Brain microvascular endothelial cell (primary cell): ENCODE data around the gene RBM45.

Source experiments
- DNase-seq: peaks from one replicate; pipeline ENCODE4 v3.0.0-alpha.2; 2020
- H3K27ac ChIP-seq: fragments of 250-450 bp; sonication (Bioruptor Pico); 2 replicates; pipeline ENCODE4 v1.5.1; 2020; ENCODE audit warnings: mild to moderate bottlenecking, moderate library complexity
- H3K27me3 ChIP-seq: fragments of 250-450 bp; sonication (Bioruptor Pico); replicated peaks from 2 replicates; pipeline ENCODE4 v1.5.1; 2020; ENCODE audit warnings: mild to moderate bottlenecking
- H3K36me3 ChIP-seq: fragments of 250-450 bp; sonication (Bioruptor Pico); replicated peaks from 2 replicates; pipeline ENCODE4 v1.5.1; 2020; ENCODE audit warnings: mild to moderate bottlenecking
- H3K4me3 ChIP-seq: 2 replicates; pipeline ENCODE4 v1.5.1; 2011; ENCODE audit warnings: low read depth, mild to moderate bottlenecking, control low read depth, low read length, moderate library complexity
- in situ Hi-C: cut with HindIII; loops from 2 replicates; pipeline ENCODE4 v1.10.0; 2017; ENCODE audit warnings: low sequenced_read_pairs, low pct_ligation_motif_present
- TF ChIP-seq, protein P1 (sequence below): IDR thresholded peaks from 2 replicates; pipeline ENCODE4 v1.5.1; 2011; ENCODE audit warnings: low read depth, mild to moderate bottlenecking, moderate library complexity, low read length, control low read depth, inconsistent platforms; ENCODE audit errors: missing control alignments

RBM45 gene

DNA sequence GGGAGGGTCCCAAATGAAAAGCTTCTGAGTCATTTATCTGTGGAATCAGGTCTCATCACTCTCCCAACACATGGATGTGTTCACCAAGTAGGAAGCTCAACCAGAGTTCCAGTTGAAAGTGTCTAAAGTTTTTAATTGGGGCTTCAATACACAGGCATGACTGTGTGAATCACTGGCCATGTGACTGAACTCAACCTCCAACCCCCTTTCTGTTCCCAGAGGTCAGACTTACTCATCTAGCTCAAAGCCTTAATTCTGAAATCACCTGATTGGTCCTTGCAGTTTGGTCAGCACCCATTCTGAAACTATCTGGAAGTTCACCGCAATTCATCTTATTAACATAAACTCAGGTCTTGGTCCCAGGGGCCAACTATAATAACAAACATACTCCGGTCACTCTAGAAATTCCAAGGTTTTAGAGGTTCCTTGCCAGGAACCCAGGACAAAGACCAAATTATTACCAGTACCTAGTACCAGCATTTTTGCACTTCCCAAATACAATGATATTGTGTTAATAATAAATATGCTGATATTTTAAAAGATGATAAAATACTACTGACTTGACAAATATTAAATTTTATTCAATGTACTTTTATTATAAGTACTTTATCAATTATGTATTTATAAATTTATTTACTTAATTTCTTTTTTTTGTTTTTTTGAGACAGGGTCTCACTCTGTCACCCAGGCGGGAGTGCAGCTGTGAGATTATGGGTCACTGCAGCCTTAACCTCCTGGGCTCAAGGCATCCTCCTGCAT, 10.7 kb upstream of the RBM45 start:
- no peaks in the 10 kb centered on the region for H3K27me3 ChIP-seq
- no peak for DNase-seq
- no peak overlapping the region for H3K4me3 ChIP-seq
- TF ChIP-seq, protein P1, sequence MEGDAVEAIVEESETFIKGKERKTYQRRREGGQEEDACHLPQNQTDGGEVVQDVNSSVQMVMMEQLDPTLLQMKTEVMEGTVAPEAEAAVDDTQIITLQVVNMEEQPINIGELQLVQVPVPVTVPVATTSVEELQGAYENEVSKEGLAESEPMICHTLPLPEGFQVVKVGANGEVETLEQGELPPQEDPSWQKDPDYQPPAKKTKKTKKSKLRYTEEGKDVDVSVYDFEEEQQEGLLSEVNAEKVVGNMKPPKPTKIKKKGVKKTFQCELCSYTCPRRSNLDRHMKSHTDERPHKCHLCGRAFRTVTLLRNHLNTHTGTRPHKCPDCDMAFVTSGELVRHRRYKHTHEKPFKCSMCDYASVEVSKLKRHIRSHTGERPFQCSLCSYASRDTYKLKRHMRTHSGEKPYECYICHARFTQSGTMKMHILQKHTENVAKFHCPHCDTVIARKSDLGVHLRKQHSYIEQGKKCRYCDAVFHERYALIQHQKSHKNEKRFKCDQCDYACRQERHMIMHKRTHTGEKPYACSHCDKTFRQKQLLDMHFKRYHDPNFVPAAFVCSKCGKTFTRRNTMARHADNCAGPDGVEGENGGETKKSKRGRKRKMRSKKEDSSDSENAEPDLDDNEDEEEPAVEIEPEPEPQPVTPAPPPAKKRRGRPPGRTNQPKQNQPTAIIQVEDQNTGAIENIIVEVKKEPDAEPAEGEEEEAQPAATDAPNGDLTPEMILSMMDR: no peak
- H3K27ac ChIP-seq: no peak overlapping the region
- in situ Hi-C loops: no loop called here
- no peaks in the 10 kb centered on the region for H3K36me3 ChIP-seq

DNA sequence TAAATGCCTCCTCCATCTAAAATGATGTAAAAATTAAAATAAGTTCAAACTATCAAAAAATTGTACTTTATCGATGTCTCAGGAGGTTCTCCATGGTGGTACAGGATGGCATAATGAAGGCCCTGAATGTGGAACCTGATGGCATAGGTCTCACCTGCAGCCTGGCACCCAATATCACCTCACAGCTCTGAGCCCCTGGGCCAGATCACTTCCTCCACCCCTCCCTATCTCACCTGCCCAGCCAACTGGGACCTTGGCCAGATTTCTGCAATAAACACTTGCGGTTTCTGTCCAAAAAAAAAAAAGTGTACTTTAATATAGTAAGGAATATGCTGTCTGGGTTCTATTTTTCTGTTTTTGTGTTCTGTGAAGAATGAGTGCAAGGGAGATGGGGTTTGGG, 6.7 kb upstream of the RBM45 start:
- DNase-seq: no peak
- H3K27me3 ChIP-seq: no peaks in the 10 kb centered on the region
- no peaks in the 10 kb centered on the region for H3K36me3 ChIP-seq
- H3K27ac ChIP-seq: no peak overlapping the region
- TF ChIP-seq, protein P1: no peak
- in situ Hi-C loops: no loop called here
- no peak overlapping the region for H3K4me3 ChIP-seq

DNA sequence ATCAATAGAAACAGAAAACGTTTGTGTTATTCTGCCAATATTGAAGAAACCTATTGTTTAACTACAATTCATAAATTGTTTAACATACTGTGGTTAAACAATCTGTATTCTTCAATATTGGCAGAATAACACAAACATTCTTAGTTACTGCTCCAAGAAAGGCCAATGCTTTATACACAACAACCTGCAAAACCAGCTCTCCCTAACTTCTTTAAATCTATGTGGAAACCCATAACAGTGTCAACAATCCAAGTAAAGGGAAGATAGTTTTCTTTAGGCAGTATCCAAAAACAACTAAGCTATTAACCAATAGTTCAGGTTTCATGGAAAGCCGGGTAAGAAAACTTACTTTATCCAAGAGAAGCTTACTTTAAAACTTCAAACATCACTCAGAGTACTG, 6.2 kb upstream of the RBM45 start:
- in situ Hi-C loops: no loop called here
- TF ChIP-seq, protein P1: no peak
- H3K4me3 ChIP-seq: no peak overlapping the region
- DNase-seq: no peak
- H3K27ac ChIP-seq: no peak overlapping the region
- H3K27me3 ChIP-seq: no peaks in the 10 kb centered on the region
- H3K36me3 ChIP-seq: no peaks in the 10 kb centered on the region

DNA sequence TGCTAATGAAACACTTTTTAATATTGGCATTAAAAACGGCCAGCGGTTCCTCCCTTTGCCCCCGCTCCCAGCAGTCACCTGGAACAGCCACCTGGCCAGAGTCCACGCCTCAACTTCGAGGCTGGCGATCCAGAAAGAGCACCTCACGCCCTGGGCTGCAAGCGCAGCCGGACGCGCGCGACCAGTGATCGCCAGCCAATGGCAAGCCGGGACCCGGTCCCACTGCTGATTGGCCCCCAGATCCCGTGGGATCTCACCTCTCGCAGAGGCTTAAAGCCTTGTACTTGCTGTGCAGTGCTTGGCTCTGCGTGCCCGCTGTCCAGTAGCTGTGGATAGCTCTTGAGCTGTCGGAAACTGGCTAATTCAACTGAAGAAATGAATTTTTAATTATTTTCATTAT, 4.1 kb upstream of the RBM45 start:
- no peaks in the 10 kb centered on the region for H3K27me3 ChIP-seq
- in situ Hi-C loops: no loop called here
- H3K27ac ChIP-seq: no peak overlapping the region
- no peak for DNase-seq
- TF ChIP-seq, protein P1: no peak
- H3K36me3 ChIP-seq: no peaks in the 10 kb centered on the region
- H3K4me3 ChIP-seq: no peak overlapping the region

DNA sequence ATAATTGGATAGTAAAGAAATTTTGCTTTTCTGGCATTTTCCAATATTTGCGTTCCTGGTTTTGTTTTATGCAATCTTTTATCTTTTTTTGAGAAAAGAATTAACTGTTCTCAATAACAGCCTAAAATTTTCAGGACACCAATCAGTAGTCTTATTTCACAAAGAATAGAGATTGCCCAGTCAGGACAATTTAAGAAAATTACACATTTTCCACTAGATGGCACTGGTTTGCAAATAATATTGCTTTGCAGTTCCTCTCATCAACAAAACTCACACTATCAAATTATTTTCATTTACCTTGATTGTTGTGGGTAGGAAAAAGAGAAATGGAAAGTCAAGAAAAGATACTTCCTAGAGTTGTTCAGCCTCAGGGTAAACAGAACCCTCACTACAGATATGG, 2.4 kb upstream of the RBM45 start:
- TF ChIP-seq, protein P1: peak; percentile 43
- DNase-seq: no peak
- no peak overlapping the region for H3K27ac ChIP-seq
- in situ Hi-C loops: no loop called here
- no peak overlapping the region for H3K4me3 ChIP-seq
- no peaks in the 10 kb centered on the region for H3K36me3 ChIP-seq
- H3K27me3 ChIP-seq: no peaks in the 10 kb centered on the region

DNA sequence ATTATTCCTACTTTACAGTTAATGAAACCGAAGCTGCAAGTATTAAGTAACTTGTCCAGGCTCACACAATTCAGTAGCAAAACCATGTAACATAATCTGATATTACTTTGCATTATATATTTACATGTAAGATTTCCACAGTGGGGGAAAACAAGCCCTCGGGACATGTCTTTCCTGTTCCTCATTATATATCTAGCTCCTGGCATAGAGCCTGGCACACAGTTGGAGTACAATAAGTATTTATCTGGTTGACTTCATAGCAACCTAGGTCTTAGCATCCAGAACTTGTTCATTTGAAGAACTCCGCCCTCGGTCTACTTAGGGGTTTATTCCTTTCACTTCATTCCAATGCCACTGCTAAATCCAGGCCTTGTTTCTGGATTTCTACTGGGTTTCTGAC, 1.6 kb upstream of the RBM45 start:
- TF ChIP-seq, protein P1: no peak
- no peak overlapping the region for H3K27ac ChIP-seq
- no peaks in the 10 kb centered on the region for H3K36me3 ChIP-seq
- DNase-seq: no peak
- H3K4me3 ChIP-seq: no peak overlapping the region
- in situ Hi-C loops: no loop called here
- H3K27me3 ChIP-seq: no peaks in the 10 kb centered on the region
